Measurements from ENCODE around the gene GLIS2.

Gene GLIS2

GRCh38 chr16:4354512-4355409 lies 38.9 kb downstream of the GLIS2 start:
- no peak for DNase-seq

GRCh38 chr16:4356820-4357219 lies 41.0 kb downstream of the GLIS2 start:
- DNase-seq = no peak

GRCh38 chr16:4358236-4358635 lies 42.4 kb downstream of the GLIS2 start:
- no peak for DNase-seq

GRCh38 chr16:4358831-4359561 lies 43.1 kb downstream of the GLIS2 start:
- DNase-seq = peak; percentile 76

GRCh38 chr16:4359914-4360313 lies 44.0 kb downstream of the GLIS2 start:
- no peak for DNase-seq

GRCh38 chr16:4360538-4361021 lies 44.7 kb downstream of the GLIS2 start:
- peak; percentile 31 for DNase-seq

GRCh38 chr16:4361033-4361943 lies 45.4 kb downstream of the GLIS2 start:
- no peak for DNase-seq

- no peak for DNase-seq
Observed at GRCh38 chr16:4361944-4362311, 46.1 kb downstream of the GLIS2 start.

- DNase-seq = no peak
Observed at GRCh38 chr16:4362476-4363135, 46.7 kb downstream of the GLIS2 start.

GRCh38 chr16:4364196-4365013 lies 48.5 kb downstream of the GLIS2 start:
- DNase-seq = no peak

- DNase-seq = no peak
Observed at GRCh38 chr16:4365014-4365406, 49.1 kb downstream of the GLIS2 start.

- DNase-seq = no peak
Observed at GRCh38 chr16:4365615-4366014, 49.7 kb downstream of the GLIS2 start.

GRCh38 chr16:4366016-4366415 lies 50.1 kb downstream of the GLIS2 start:
- no peak for DNase-seq

- no peak for DNase-seq
Observed at GRCh38 chr16:4367393-4367856, 51.6 kb downstream of the GLIS2 start.

- DNase-seq = no peak
Observed at GRCh38 chr16:4369007-4369733, 53.3 kb downstream of the GLIS2 start.

GRCh38 chr16:4370151-4370550 lies 54.3 kb downstream of the GLIS2 start:
- DNase-seq = no peak

GRCh38 chr16:4370570-4371356 lies 54.9 kb downstream of the GLIS2 start:
- no peak for DNase-seq

- DNase-seq = peak; percentile 77
Observed at GRCh38 chr16:4371357-4372000, 55.6 kb downstream of the GLIS2 start, which contains the start of gene VASN. Gene VASN (plus strand): TSS chr16:4371848. CDS start chr16:4380878, 9,030 bp downstream.

- peak; percentile 41 for DNase-seq
Observed at GRCh38 chr16:4372001-4372577, 56.2 kb downstream of the GLIS2 start.

Data from activated CD4-positive, alpha-beta T cell treated with anti-CD3 and anti-CD28 coated beads for 48 hours (primary cell).